Keratinocyte (primary cell): ENCODE results near the gene STK32C.

Experiments used
- CTCF ChIP-seq, 3 experiments: IDR thresholded peaks in 1 of 3; conservative IDR thresholded peaks in 1 of 3; optimal IDR thresholded peaks in 1 of 3; 2 replicates in 2 of 3; 3 replicates in 1 of 3; pipeline versions ENCODE3 to v1.5.1; 2011; ENCODE audit warnings: low read length in 3 of 3, mild to moderate bottlenecking in 3 of 3, moderate library complexity in 2 of 3, control low read depth in 1 of 3, inconsistent platforms in 1 of 3; ENCODE audit not compliant: insufficient read depth in 2 of 3; ENCODE audit errors: extremely low read depth in 1 of 3
- EZH2 ChIP-seq: IDR thresholded peaks from one replicate; pipeline ENCODE4 v1.6.1; 2012; ENCODE audit warnings: inconsistent platforms, mild to moderate bottlenecking, low read length, moderate library complexity

DNA sequence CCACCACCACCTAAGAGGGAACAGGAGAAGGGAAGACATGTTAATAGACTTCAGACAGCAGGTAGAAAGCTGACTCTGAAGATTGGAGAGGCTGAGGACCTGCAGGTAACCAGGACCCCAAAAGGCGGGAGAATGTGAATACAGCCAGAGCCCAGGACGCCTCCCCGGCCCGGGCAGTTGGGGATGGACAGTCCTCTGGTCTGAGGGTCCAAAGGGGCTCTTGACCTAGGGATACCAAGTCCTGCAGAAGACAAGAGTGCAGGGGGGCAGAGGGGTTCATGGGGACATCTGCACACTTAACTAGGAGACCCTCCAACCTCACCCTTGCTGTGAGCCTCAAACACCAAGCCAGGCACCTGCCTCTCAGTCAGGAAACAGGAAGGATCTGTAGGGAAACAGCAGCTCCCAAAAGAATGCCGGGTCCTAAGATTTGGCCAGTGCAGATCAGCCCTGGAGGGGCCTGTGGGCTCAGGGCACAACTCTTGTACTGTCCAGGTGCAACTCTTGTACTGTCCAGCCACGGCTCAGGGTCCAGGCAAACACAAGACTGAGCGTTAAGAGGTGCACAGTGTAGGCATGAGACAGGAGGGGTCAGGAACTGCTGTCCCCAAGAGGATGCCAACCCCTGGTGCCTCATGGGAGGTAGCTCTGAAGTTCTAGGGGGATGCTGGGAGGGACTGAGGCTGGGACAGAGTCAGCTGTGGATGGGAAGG lies 2.3 kb upstream of the STK32C start:
- no peak for TF ChIP-seq CTCF (optimal IDR thresholded peaks at IDR 0.05 in 1 of 3, IDR thresholded peaks at IDR 0.05 in 1 of 3, conservative IDR thresholded peaks at IDR 0.05 in 1 of 3; ENCODE audit: extremely low read depth in 1 of 3, insufficient read depth in 2 of 3, low read length in 3 of 3)
- no peak for TF ChIP-seq EZH2
